ENCODE measurements around the gene CFAP20DC. TPM values are rescaled to one million over a fixed set of nuclear protein-coding genes. Genes with fewer than 3 reads are reported as not detected.
"Not testable (repeated sequence)": the region's sequence is repeated elsewhere in the genome, so short reads cannot be mapped to it uniquely, and the experiment has no call there.

The CFAP20DC gene
- total and polyA plus RNA-seq, 10 of the 15 experiments (the other 5 are each of a cell fraction or from before 2014, with no cell fraction given), result 0.53 to 11.6 (median 2.0) TPM

DNA sequence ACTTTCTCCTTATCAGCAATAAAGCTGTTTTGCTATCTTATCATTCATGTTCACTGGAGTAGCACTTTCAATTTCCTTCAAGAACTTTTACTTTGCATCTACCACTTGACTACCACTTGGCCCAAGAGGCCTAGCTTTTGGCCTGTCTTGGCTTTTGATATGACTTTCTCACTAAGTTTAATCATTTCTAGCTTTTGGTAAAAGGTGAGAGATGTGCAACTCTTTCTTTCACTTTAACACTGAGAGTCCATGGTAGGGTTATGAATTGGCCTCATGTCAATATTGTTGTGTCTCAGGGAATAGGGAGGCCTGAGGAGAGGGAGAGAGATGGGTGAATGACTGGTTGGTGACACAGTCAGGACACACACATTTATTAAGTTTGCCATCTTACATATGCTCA lies 352.3 kb downstream of the CFAP20DC start (continued):
- TF ChIP-seq ETV6 (conservative IDR thresholded peaks at IDR 0.05 in 1 of 2, IDR thresholded peaks at IDR 0.05 in 1 of 2; ENCODE audit: borderline replicate concordance in 1 of 2, low read depth in 1 of 2) (no peak), SREBF2 (IDR thresholded peaks at IDR 0.05; ENCODE audit: low read length) (no peak), YY1 (IDR thresholded peaks at IDR 0.05; ENCODE audit: low read depth, low read length) (no peak), ZBTB33 (IDR thresholded peaks at IDR 0.05) (no peak), DPF2 (IDR thresholded peaks at IDR 0.05) (peak; percentile 34; the same call in 1 of the 2 replicates), IKZF2 (IDR thresholded peaks at IDR 0.05) (0 out of 4 replicates have a peak, but pooled peaks of 1 of the 2 experiments have one; percentile 28), BRCA1 (IDR thresholded peaks at IDR 0.05; ENCODE audit: low read depth, low read length) (no peak), RUNX3 (IDR thresholded peaks at IDR 0.05; ENCODE audit: low read length) (peak; percentile 41)
- TF ChIP-seq, protein P1, sequence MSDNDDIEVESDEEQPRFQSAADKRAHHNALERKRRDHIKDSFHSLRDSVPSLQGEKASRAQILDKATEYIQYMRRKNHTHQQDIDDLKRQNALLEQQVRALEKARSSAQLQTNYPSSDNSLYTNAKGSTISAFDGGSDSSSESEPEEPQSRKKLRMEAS (IDR thresholded peaks at IDR 0.05; ENCODE audit: low read depth, low read length), result no peak

DNA sequence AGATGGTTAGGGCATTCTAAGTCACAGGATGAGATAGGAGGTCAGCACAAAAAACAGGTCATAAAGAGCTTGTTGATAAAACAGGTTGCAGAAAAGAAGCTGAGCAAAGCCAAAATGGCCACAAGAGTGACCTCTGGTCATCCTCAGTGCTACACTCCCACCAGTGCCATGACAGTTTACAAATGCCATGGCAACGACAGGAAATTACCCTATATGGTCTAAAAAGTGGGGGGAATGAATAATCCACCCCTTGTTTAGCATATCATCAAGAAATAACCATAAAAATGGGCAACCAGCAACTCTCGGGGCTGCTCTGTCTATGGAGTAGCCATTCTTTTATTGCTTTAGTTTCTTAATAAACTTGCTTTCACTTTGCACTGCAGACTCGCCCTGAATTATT lies 353.0 kb downstream of the CFAP20DC start:
- BruUV-seq (replicated peaks); FAIRE-seq; ATAC-seq; H3K4me2 ChIP-seq (ENCODE audit: control insufficient read depth, insufficient read depth); in situ Hi-C loops (cut with MboI); H3K36me3 ChIP-seq (ENCODE audit: control insufficient read depth in 2 of 2, insufficient read depth in 2 of 2, low read length in 1 of 2); H3K27me3 ChIP-seq (replicated peaks in 1 of 2; ENCODE audit: control insufficient read depth in 2 of 2, insufficient read depth in 2 of 2, low read length in 1 of 2); H3K79me2 ChIP-seq (ENCODE audit: control insufficient read depth, insufficient read depth, low read length); H4K20me1 ChIP-seq (ENCODE audit: control insufficient read depth, insufficient read depth); H3K4me1 ChIP-seq (ENCODE audit: control insufficient read depth, insufficient read depth, low read length); H3K4me3 ChIP-seq; H3K9me3 ChIP-seq (replicated peaks; ENCODE audit: control insufficient read depth, insufficient read depth, low read length); H2AFZ ChIP-seq (ENCODE audit: control insufficient read depth, low read depth, low read length); POLR2A ChIA-PET; DNase-seq (ENCODE audit: low read depth, low spot score); H3K9ac ChIP-seq (ENCODE audit: control insufficient read depth, insufficient read depth, low read length); H3K27ac ChIP-seq (ENCODE audit: control insufficient read depth, insufficient read depth): not testable (repeated sequence)
- WGBS (ENCODE audit: insufficient coverage, insufficient replicate concordance, low lambda C conversion rate, missing lambda C conversion rate), result 29% methylated on average over 3 of the region's 3 CpGs
- ChIA-PET CTCF (interaction anchor here (0.6 to 2.8 kb wide), 4 partner anchors 13 to 492 kb away, joined by 3 to 12 read pairs (median 3); no protein-coding TSS in a partner anchor), RAD21 (ENCODE audit: unreplicated experiment) (interaction anchor here (1.0 kb wide), 1 partner anchor 356 kb away, joined by 3 read pairs; no protein-coding TSS in a partner anchor), SMC1A (ENCODE audit: uncharacterized antibody, unreplicated experiment) (interaction anchor here (0.6 to 1.5 kb wide), 4 partner anchors 14 to 356 kb away, joined by 3 to 4 read pairs (median 3); no protein-coding TSS in a partner anchor)
- TF ChIP-seq YY1 (IDR thresholded peaks at IDR 0.05; ENCODE audit: low read depth, low read length), result peak; percentile 45
- peak in 1 of 2 experiments; percentile 58; a peak in 1 of 4 replicates for TF ChIP-seq SRF (IDR thresholded peaks at IDR 0.05; ENCODE audit: low read depth in 2 of 2, low read length in 2 of 2)
- intact Hi-C loops (cut with micrococcal nuclease; ENCODE audit: unreplicated experiment), result loop anchor here (10.0 kb wide), 1 partner anchor 178 kb away; no protein-coding TSS in a partner anchor
